Hepatic stellate cell (primary cell): ENCODE results near the gene DHRS11.

Experiments
- DNase-seq: peaks from one replicate; pipeline ENCODE4 v3.0.0; 2011; ENCODE audit warnings: low spot score

DHRS11 gene

GRCh38 chr17:36591434-36592315 lies at the start of gene DHRS11:
TSS of gene DHRS11 (plus strand) at chr17:36591879. CDS start at chr17:36592010, 131 bp downstream.
- peak; percentile 95 for DNase-seq

GRCh38 chr17:36542755-36543154 lies 48.9 kb upstream of the DHRS11 start:
- DNase-seq, result no peak

- no peak for DNase-seq
Measured at GRCh38 chr17:36544044-36544306, 47.7 kb upstream of the DHRS11 start.

- DNase-seq, result peak; percentile 90
Measured at GRCh38 chr17:36544307-36545076, 47.2 kb upstream of the DHRS11 start, which contains the start of gene GGNBP2. TSS of gene GGNBP2 (plus strand) at chr17:36544919. CDS start at chr17:36545725, 806 bp downstream.

- no peak for DNase-seq
Measured at GRCh38 chr17:36545077-36545464, 46.6 kb upstream of the DHRS11 start.

- DNase-seq, result peak; percentile 96
Measured at GRCh38 chr17:36545465-36546417, 45.9 kb upstream of the DHRS11 start.

- no peak for DNase-seq
Measured at GRCh38 chr17:36546418-36547093, 45.1 kb upstream of the DHRS11 start.

GRCh38 chr17:36547776-36548175 lies 43.9 kb upstream of the DHRS11 start:
- no peak for DNase-seq

GRCh38 chr17:36550491-36551417 lies 40.9 kb upstream of the DHRS11 start:
- DNase-seq, result no peak

GRCh38 chr17:36553459-36553858 lies 38.2 kb upstream of the DHRS11 start:
- DNase-seq, result no peak

GRCh38 chr17:36566081-36566480 lies 25.6 kb upstream of the DHRS11 start:
- no peak for DNase-seq

GRCh38 chr17:36575028-36575427 lies 16.7 kb upstream of the DHRS11 start:
- no peak for DNase-seq

GRCh38 chr17:36576793-36577192 lies 14.9 kb upstream of the DHRS11 start:
- no peak for DNase-seq

GRCh38 chr17:36578671-36579070 lies 13.0 kb upstream of the DHRS11 start:
- no peak for DNase-seq

- DNase-seq, result no peak
Measured at GRCh38 chr17:36583787-36584186, 7.9 kb upstream of the DHRS11 start.

GRCh38 chr17:36586138-36586537 lies 5.5 kb upstream of the DHRS11 start:
- no peak for DNase-seq

GRCh38 chr17:36590082-36590481 lies 1.6 kb upstream of the DHRS11 start:
- DNase-seq, result no peak

- DNase-seq, result no peak
Measured at GRCh38 chr17:36592316-36592715, 637 bp downstream of the DHRS11 start.

- no peak for DNase-seq
Measured at GRCh38 chr17:36592716-36593321, 1.1 kb downstream of the DHRS11 start.
